HEK293 (cell line): ENCODE results near the gene NIPBL.

ENCODE experiments used
- CTCF ChIP-seq: fragments of 450-650 bp; formaldehyde crosslinking; IDR thresholded peaks from 2 replicates; pipeline ENCODE4 v1.5.1; 2016; ENCODE audit warnings: missing biosample characterization, missing genetic modification characterization
- KLF1 ChIP-seq: fragments of 450-650 bp; formaldehyde crosslinking; IDR thresholded peaks from 2 replicates; pipeline ENCODE4 v1.5.1; 2016; ENCODE audit warnings: missing biosample characterization, missing genetic modification characterization
- REST ChIP-seq: fragments of 450-650 bp; formaldehyde crosslinking; IDR thresholded peaks from 2 replicates; pipeline ENCODE4 v1.5.1; 2016; ENCODE audit warnings: missing biosample characterization, missing genetic modification characterization
- SP7 ChIP-seq: fragments of 450-650 bp; formaldehyde crosslinking; IDR thresholded peaks from 2 replicates; pipeline ENCODE4 v1.5.1; 2016; ENCODE audit warnings: missing biosample characterization, missing genetic modification characterization
- TCF7L2 ChIP-seq: IDR thresholded peaks from 2 replicates; pipeline ENCODE4 v1.6.1; 2011; ENCODE audit warnings: low read depth, mild to moderate bottlenecking, inconsistent platforms, low read length, moderate library complexity, borderline replicate concordance
- ZBTB8A ChIP-seq: fragments of 450-650 bp; formaldehyde crosslinking; IDR thresholded peaks from 2 replicates; pipeline ENCODE4 v1.5.1; 2016; ENCODE audit warnings: missing biosample characterization, missing genetic modification characterization
- ZNF433 ChIP-seq: fragments of 450-650 bp; formaldehyde crosslinking; IDR thresholded peaks from 2 replicates; pipeline ENCODE4 v1.5.1; 2016; ENCODE audit warnings: missing biosample characterization, missing genetic modification characterization, low read depth
- ZNF561 ChIP-seq: fragments of 450-650 bp; IDR thresholded peaks from 2 replicates; pipeline ENCODE4 v1.5.1; 2018; ENCODE audit warnings: missing biosample characterization, missing genetic modification characterization, borderline replicate concordance
- ZNF747 ChIP-seq: fragments of 450-650 bp; formaldehyde crosslinking; IDR thresholded peaks from 2 replicates; pipeline ENCODE4 v1.5.1; 2016; ENCODE audit warnings: missing biosample characterization, missing genetic modification characterization

- TF ChIP-seq CTCF (tag by site-specific recombination) (no peak), ZBTB8A (tag by site-specific recombination) (no peak), ZNF747 (tag by site-specific recombination) (no peak), ZNF433 (tag by site-specific recombination) (no peak), ZNF561 (tag by site-specific recombination) (no peak), REST (no peak), SP7 (tag by site-specific recombination) (no peak), KLF1 (tag by site-specific recombination) (no peak), TCF7L2 (no peak)
Observed at GRCh38 chr5:37090781-37091180, 214.2 kb downstream of the NIPBL start.
